ENCODE results near the gene SLC1A4.

Gene SLC1A4

GRCh38 chr2:65072181-65072970 lies 83.2 kb downstream of the SLC1A4 start:
- no peak for DNase-seq (ENCODE audit: low read depth in 2 of 2)

All from stimulated activated CD8-positive, alpha-beta memory T cell treated with anti-CD3 and anti-CD28 coated beads, Interleukin-15, amount 100 ng/mL, for 4 hours (primary cell).